Right lobe of liver (tissue), 4 donors: ENCODE results near the gene PGAM4.

Source experiments
- POLR2A ChIP-seq: fragments of 450-650 bp; IDR thresholded peaks from one replicate; pipeline ENCODE4 v1.6.1; 2017; ENCODE audit warnings: antibody characterized with exemption, mild to moderate bottlenecking
- TF ChIP-seq, protein P1 (sequence below), 4 donors: fragments of 200-600 bp in 3 of 4; fragments of 450-650 bp in 1 of 4; IDR thresholded peaks; one replicate each; pipeline versions ENCODE4 v1.5.1 to v1.8.0; 2016 to 2022; ENCODE audit warnings: antibody characterized with exemption in 4 of 4, mild to moderate bottlenecking in 2 of 4
- donor health status: DM: no; HTN: no; CAD: no.
- donor health status: DM: no; HTN: no; CAD: no.
- donor health status: DM: no; HTN: yes; CAD: no.

DNA sequence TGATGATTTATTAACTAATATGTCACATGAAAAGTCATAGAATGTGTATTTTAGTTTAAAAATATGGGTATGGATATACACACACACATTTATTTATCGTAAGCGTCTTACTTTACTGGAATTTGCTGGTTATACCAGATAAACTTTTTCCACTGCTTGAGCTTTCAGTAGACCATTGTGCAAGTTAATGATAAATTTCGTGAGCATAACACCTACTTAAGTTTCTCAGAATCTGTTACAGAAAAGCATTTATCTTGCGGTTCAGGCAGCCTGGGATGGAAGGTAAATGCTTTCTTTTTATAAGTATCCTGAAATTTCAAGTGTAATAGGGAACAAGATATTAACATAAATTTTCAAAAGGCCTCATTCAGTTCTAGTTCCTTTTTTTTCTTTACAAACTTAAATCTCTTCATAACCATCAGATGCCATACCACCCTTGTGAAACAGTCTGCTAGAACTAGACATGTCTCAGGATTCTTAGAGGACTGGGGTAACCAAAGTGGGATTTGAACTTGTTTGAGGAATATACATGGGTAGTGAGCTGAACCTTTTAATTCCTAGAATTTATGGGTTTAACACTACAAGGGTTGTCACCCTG is 31.3 kb downstream of the PGAM4 start:
- no peak for TF ChIP-seq POLR2A
- TF ChIP-seq, protein P1, sequence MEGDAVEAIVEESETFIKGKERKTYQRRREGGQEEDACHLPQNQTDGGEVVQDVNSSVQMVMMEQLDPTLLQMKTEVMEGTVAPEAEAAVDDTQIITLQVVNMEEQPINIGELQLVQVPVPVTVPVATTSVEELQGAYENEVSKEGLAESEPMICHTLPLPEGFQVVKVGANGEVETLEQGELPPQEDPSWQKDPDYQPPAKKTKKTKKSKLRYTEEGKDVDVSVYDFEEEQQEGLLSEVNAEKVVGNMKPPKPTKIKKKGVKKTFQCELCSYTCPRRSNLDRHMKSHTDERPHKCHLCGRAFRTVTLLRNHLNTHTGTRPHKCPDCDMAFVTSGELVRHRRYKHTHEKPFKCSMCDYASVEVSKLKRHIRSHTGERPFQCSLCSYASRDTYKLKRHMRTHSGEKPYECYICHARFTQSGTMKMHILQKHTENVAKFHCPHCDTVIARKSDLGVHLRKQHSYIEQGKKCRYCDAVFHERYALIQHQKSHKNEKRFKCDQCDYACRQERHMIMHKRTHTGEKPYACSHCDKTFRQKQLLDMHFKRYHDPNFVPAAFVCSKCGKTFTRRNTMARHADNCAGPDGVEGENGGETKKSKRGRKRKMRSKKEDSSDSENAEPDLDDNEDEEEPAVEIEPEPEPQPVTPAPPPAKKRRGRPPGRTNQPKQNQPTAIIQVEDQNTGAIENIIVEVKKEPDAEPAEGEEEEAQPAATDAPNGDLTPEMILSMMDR (IDR thresholded peaks at IDR 0.05), result no peak
